Activated T-cell treated with anti-CD3 and anti-CD28 coated beads, Interleukin-2, amount 50 U/mL, for 48 hours (primary cell): Measurements from ENCODE around the gene DCPS.
"Not testable (repeated sequence)": the region's sequence is repeated elsewhere in the genome, so short reads cannot be mapped to it uniquely, and the experiment has no call there.

Source experiments
- DNase-seq, 2 experiments: peaks; one replicate each; pipeline ENCODE4 v3.0.0-alpha.2; 2020

The DCPS gene

DNA sequence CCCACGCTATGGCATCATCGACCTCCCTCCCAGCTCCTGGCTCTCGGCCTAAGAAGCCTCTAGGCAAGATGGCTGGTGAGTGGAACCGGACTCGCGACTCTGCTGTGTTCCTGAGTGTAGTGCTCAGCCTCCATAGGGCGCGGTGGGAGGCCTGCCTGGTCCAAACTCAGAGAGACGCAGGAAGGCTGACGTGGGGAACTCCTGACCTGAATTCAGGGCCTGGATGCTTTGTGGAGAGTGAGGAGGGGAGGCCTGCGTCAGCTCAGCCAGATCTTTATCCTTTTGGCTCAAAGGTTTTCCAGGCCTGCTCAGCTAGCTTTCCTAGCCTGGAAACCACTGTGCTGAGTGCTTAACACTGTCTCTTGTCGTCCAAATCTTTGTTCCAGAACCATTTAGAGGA, 13.0 kb upstream of the DCPS start:
- no peak for DNase-seq

GRCh38 chr11:126293726-126294125, 10.1 kb upstream of the DCPS start:
- DNase-seq, result no peak

- DNase-seq, result no peak
Observed at GRCh38 chr11:126297004-126297403, 6.9 kb upstream of the DCPS start.

DNA sequence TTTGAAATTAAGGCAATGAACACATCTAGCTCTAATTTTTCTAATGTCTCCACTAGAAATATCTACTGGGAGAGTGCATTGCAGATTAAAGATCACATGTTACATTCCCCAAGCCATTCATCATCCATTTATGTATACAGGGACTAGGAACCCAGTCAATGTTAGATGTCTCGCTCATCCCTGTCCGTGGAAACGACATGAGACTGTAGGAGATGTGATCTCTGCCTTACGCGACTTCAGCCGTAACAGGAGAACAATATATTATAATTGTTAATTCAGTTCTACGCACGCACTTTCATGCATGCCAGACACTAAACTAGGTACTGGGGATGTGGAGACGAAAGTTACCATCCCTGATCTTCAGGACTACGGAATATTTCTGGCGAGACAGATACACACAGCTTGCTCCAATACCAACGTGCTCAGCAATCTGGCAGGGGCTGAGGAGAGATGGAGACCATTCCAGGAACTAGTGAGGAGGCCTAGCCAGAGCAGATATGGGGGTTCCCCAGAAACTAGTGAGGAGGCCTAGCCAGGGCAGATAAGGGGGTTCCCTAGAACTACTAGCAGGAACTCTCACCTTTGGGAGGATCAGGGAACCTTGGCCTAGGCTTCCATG, 706 bp downstream of the DCPS start:
- DNase-seq, result peak; percentile 31 to 47

DNA sequence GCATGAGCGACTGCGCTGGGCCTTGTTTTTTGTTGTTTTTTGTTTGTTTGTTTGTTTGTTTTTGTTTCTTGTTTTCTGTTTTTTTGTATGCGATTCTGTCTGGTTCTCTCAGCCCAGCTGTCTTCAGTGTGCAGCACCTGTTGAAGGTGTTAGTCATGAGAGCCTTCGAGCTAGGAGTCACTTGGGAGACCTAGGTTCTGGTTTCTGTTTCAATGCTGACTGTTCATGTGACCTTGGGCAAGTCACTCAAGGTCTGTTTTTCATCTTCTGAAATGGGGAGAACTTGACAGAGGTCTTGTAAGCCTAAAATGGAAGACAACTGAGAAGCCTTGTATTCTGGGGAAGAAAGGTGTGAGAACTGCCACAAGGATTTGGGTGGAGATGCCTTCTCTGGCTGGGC, 1.8 kb downstream of the DCPS start:
- peak in 1 of 2 experiments; percentile 25 for DNase-seq

- DNase-seq, result no peak
Observed at GRCh38 chr11:126307706-126308105, 3.8 kb downstream of the DCPS start.

GRCh38 chr11:126308271-126308671, 4.4 kb downstream of the DCPS start:
- DNase-seq, result no peak

- not testable (repeated sequence) for DNase-seq
Observed at GRCh38 chr11:126308771-126309170, 4.9 kb downstream of the DCPS start.

- peak; percentile 73 to 75 for DNase-seq
Observed at GRCh38 chr11:126310200-126310991, 6.5 kb downstream of the DCPS start.

DNA sequence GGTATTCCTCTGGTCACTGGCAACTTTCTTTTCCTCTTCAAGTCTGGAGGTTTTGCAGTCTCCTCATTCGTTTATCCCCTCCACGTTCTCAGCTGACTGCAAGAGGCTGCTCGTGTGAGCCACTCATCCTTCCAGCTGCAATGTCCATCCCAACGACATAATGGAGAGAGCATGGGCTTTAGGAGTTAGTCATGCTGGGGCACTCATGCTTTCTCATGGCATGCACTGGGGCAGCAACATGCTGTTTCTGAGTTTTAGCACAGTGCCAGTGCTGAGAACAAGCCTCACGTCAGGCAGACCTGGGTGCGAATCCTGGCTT, 7.1 kb downstream of the DCPS start:
- DNase-seq, result no peak

DNA sequence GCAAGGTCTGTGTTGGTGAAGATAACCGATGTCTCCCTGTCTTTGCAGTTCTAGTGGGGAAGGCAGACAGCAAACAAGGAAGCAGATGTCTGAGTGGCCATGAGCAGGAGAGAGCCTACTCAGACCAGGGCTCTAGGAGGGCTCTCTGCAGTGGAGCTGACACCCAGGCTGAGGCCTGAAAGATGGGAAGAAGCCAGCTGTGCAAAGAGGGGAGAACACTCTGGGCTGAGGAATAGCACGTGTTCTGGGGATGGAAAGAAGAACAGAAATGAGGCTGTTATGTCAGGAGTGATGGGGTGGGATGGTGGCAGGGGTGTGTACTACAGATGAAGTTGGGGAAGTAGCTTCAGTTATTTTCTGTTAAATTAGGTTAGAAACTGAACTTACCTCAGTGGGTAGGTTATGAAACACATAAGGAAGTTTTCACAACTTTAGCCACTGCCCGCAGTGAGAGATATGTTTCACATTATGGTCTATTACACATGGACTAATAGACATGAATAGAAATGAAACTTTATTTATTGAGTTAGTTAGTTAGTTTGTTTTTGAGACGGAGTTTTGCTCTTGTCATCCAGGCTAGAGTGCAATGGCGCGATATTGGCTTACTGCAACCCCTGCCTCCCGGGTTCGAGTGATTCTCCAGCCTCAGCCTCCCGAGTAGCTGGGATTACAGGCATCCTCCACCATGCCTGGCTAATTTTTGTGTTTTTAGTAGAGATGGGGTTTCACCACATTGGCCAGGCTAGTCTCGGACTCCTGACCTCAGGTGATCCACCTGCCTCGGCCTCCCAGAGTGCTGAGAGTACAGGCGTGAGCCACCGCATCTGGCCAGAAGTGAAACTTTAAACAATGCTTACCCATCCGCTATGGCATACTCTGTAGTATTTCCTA, 7.8 kb downstream of the DCPS start:
- no peak for DNase-seq

DNA sequence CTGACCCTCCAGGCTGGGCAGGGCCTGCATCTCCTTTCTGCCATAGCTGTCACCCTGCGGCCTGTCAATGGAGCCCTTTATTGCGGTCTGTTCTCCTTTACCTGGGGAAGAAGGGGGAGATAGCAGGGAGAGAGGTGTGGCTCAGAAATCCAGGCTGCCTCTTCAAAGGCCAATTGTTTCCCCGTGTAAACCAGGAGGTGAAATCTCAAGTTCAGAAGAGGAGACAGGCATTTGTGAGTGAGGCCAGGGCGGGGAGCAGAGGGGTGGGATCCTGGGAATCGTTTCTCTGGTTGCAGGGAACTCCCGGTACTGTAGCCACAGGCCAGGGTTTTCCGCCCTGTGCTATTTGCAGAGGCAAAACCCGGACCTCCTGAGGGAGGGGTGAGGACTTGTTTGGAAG, 9.1 kb downstream of the DCPS start:
- DNase-seq, result no peak

DNA sequence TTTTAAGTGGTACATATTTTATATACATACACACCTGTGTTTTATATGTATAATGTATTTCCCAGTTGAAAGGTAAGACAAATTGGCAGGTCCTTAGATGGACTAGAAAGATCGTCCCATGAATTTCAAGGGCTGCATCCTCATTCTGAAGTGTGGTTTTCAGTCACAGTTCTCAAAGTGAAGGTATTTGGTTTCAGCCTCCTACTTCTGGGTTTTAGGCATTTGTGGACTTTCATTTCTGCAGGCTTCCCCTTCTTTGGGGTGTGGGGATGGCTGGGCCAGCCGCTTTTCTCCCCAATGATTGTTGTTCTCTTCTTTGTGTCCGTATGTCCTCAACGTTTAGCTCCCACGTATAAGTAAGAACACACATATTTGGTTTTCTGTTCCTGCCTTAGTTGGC, 10.0 kb downstream of the DCPS start:
- no peak for DNase-seq

GRCh38 chr11:126317432-126317755, 13.5 kb downstream of the DCPS start:
- no peak for DNase-seq

- peak; percentile 44 to 50 for DNase-seq
Observed at GRCh38 chr11:126317756-126318573, 14.1 kb downstream of the DCPS start.

- DNase-seq, result peak; percentile 38 to 46
Observed at GRCh38 chr11:126318574-126319373, 14.9 kb downstream of the DCPS start.

DNA sequence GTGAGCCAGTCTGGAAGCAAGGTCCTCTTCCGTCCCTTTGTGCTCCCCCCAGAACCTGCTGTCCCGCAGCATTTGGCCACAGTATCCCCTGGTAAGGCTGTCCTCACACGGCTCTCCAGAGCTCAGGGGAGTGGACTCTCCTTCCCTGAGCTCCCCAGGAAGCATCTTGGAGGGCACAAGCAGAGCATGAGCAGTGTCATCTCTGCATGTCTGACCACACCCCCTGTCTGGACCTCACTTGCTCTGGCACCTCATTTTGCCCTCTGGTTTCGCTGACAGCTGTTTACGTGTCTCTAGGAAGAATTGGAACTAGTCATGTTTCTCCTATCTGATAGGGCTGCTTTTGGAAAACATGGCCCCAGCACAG, 15.5 kb downstream of the DCPS start:
- no peak for DNase-seq

DNA sequence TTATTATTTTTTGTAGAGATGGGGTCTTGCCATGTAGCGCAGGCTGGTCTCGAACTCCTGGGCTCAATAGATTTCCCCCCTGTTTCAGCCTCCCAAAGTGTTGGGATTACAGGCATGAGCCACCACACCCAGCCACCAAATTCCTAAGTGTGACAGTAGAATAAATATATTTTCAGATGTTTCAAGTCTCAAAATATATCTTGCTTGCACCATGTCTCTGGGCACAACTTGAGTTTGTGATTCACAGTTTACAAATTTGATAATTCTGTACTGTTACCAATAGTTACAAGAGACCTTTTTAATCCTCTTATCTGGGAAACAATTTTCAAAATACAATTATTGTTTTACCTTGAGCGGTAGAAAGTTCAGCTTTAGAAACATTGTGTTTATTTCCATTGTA, 19.1 kb downstream of the DCPS start:
- DNase-seq, result no peak

GRCh38 chr11:126327281-126328000, 23.6 kb downstream of the DCPS start:
- no peak for DNase-seq

GRCh38 chr11:126328001-126328390, 24.1 kb downstream of the DCPS start:
- DNase-seq, result no peak

DNA sequence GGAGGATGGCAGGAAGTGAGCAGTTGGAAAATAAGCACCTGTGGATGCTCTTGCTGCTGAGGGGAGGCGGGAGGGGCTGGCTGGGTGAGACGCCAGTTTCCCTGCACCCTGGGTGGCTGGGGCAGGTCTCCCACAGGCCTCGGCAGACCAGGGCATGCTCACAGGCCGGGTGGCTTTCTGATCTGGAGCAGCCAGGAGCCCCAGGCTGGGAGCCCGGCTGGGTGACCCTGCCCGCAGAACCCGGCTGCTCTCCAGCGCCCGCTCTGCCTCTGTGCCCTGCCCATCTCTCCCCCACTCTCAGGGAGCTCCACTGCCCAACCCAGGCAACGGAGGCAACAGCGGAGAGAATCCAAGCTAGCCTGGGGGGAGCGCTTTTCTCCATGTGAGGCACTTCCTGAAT, 24.6 kb downstream of the DCPS start:
- no peak for DNase-seq
